ENCODE results near the gene RAB30.

The RAB30 gene

GRCh38 chr11:82999232-82999631 lies 72.5 kb downstream of the RAB30 start:
- TF ChIP-seq CEBPB (IDR thresholded peaks at IDR 0.05) (no peak), CREB1 (IDR thresholded peaks at IDR 0.05; ENCODE audit: low read depth) (no peak), REST (IDR thresholded peaks at IDR 0.05; ENCODE audit: low read depth) (no peak), ZBTB7A (IDR thresholded peaks at IDR 0.05; ENCODE audit: low read depth) (no peak), YY1 (IDR thresholded peaks at IDR 0.05; ENCODE audit: low read depth) (no peak), EP300 (IDR thresholded peaks at IDR 0.05; ENCODE audit: borderline replicate concordance) (no peak), NFIC (IDR thresholded peaks at IDR 0.05) (no peak), TEAD4 (IDR thresholded peaks at IDR 0.05) (no peak), TAF1 (IDR thresholded peaks at IDR 0.05; ENCODE audit: low read depth) (no peak), RAD21 (IDR thresholded peaks at IDR 0.05; ENCODE audit: low read depth) (no peak), MAX (IDR thresholded peaks at IDR 0.05) (no peak), FOXM1 (IDR thresholded peaks at IDR 0.05; ENCODE audit: borderline replicate concordance, low read depth) (no peak), TCF12 (IDR thresholded peaks at IDR 0.05; ENCODE audit: low read depth) (no peak), EGR1 (IDR thresholded peaks at IDR 0.05) (no peak), USF1 (IDR thresholded peaks at IDR 0.05) (no peak)

GRCh38 chr11:82998697-82999096 lies 73.0 kb downstream of the RAB30 start:
- no peak for TF ChIP-seq TEAD4 (IDR thresholded peaks at IDR 0.05)
- no peak for TF ChIP-seq FOXM1 (IDR thresholded peaks at IDR 0.05; ENCODE audit: borderline replicate concordance, low read depth)
- no peak for TF ChIP-seq USF1 (IDR thresholded peaks at IDR 0.05)
- TF ChIP-seq CEBPB (IDR thresholded peaks at IDR 0.05) = no peak
- no peak for TF ChIP-seq RAD21 (IDR thresholded peaks at IDR 0.05; ENCODE audit: low read depth)
- no peak for TF ChIP-seq MAX (IDR thresholded peaks at IDR 0.05)
- no peak for TF ChIP-seq NFIC (IDR thresholded peaks at IDR 0.05)
- TF ChIP-seq REST (IDR thresholded peaks at IDR 0.05; ENCODE audit: low read depth) = no peak
- TF ChIP-seq EGR1 (IDR thresholded peaks at IDR 0.05) = no peak
- TF ChIP-seq YY1 (IDR thresholded peaks at IDR 0.05; ENCODE audit: low read depth) = no peak
- TF ChIP-seq ZBTB7A (IDR thresholded peaks at IDR 0.05; ENCODE audit: low read depth) = no peak
- TF ChIP-seq EP300 (IDR thresholded peaks at IDR 0.05; ENCODE audit: borderline replicate concordance) = no peak

- no peak for TF ChIP-seq USF1 (IDR thresholded peaks at IDR 0.05)
- TF ChIP-seq ZBTB7A (IDR thresholded peaks at IDR 0.05; ENCODE audit: low read depth) = no peak
- no peak for TF ChIP-seq CREB1 (IDR thresholded peaks at IDR 0.05; ENCODE audit: low read depth)
- no peak for TF ChIP-seq NFIC (IDR thresholded peaks at IDR 0.05)
- TF ChIP-seq EP300 (IDR thresholded peaks at IDR 0.05; ENCODE audit: borderline replicate concordance) = no peak
- no peak for TF ChIP-seq TCF12 (IDR thresholded peaks at IDR 0.05; ENCODE audit: low read depth)
- no peak for TF ChIP-seq RAD21 (IDR thresholded peaks at IDR 0.05; ENCODE audit: low read depth)
- TF ChIP-seq TEAD4 (IDR thresholded peaks at IDR 0.05) = no peak
- TF ChIP-seq YY1 (IDR thresholded peaks at IDR 0.05; ENCODE audit: low read depth) = no peak
- TF ChIP-seq REST (IDR thresholded peaks at IDR 0.05; ENCODE audit: low read depth) = no peak
- no peak for TF ChIP-seq FOXM1 (IDR thresholded peaks at IDR 0.05; ENCODE audit: borderline replicate concordance, low read depth)
Observed at GRCh38 chr11:82996966-82997606, 74.6 kb downstream of the RAB30 start.

Measured in Ishikawa (cell line).